ENCODE results near the gene PRKAR1B.

DNA sequence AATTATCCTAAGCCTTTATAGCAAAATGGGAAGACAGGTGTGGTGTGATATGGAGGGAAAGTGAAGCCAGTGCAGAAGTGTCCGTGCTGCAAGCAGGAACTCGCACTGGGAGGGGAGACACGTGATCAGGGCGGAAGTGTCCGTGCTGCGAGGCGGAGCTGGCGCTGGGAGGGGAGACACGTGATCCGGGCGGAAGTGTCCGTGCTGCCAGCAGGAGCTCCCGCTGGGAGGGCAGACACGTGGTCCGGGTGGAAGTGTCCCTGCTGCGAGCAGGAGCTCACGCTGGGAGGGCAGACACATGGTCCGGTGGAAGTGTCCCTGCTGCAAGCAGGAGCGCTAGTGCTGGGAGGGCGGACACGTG, 40.5 kb upstream of the PRKAR1B start:
- TF ChIP-seq, protein P1, sequence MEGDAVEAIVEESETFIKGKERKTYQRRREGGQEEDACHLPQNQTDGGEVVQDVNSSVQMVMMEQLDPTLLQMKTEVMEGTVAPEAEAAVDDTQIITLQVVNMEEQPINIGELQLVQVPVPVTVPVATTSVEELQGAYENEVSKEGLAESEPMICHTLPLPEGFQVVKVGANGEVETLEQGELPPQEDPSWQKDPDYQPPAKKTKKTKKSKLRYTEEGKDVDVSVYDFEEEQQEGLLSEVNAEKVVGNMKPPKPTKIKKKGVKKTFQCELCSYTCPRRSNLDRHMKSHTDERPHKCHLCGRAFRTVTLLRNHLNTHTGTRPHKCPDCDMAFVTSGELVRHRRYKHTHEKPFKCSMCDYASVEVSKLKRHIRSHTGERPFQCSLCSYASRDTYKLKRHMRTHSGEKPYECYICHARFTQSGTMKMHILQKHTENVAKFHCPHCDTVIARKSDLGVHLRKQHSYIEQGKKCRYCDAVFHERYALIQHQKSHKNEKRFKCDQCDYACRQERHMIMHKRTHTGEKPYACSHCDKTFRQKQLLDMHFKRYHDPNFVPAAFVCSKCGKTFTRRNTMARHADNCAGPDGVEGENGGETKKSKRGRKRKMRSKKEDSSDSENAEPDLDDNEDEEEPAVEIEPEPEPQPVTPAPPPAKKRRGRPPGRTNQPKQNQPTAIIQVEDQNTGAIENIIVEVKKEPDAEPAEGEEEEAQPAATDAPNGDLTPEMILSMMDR (IDR thresholded peaks at IDR 0.05) = no peak
- no peak for TF ChIP-seq EZH2 (IDR thresholded peaks at IDR 0.05; ENCODE audit: borderline replicate concordance, insufficient read depth, low read depth, low read length, poor library complexity, severe bottlenecking)

Data from B cell (primary cell).